Panc1 (cell line): ENCODE results near the gene U2AF1L4. TPM values are rescaled to one million over a fixed set of nuclear protein-coding genes. Genes with fewer than 3 reads are reported as not detected.

Experiments
- ATAC-seq: fragments of 200-7000 bp; cut with Tn5 transposase; 2 replicates; pipeline ENCODE4 v1.9.1; 2020; ENCODE audit warnings: mild to moderate bottlenecking, moderate library complexity
- BruUV-seq: library from RNA; stranded (reverse); fragments of 400-500 nt; replicated peaks from 2 replicates; lab custom pipeline; 2021; lab: Mats Ljungman, UMichigan
- CTCF ChIA-PET: fragments of 300-600 bp; sonication (Branson Sonifier 250); formaldehyde crosslinking; loops from one replicate; lab custom pipeline; 2022; ENCODE audit warnings: antibody characterized with exemption; lab: Charles Lee
- POLR2A ChIA-PET: fragments of 300-600 bp; sonication (Branson Sonifier 250); formaldehyde crosslinking; loops from one replicate; lab custom pipeline; 2022; ENCODE audit warnings: antibody characterized with exemption; lab: Charles Lee
- DNase-seq: peaks from one replicate; pipeline ENCODE4 v3.0.0-alpha.2; 2010; ENCODE audit warnings: low read depth, low spot score
- H3K27ac ChIP-seq: 2 replicates; pipeline ENCODE4 v1.5.1; 2011; ENCODE audit warnings: mild to moderate bottlenecking, low read length, inconsistent platforms
- H3K27me3 ChIP-seq: fragments of 200-500 bp; sonication (Bioruptor generic); 2 replicates; pipeline ENCODE4 v1.6.0; 2014; ENCODE audit warnings: low read length, inconsistent platforms; ENCODE audit not compliant: control insufficient read depth, insufficient read depth
- H3K36me3 ChIP-seq: fragments of 200-500 bp; sonication (Bioruptor generic); 2 replicates; pipeline ENCODE4 v1.5.1; 2014; ENCODE audit warnings: inconsistent platforms, mild to moderate bottlenecking, low read length, moderate library complexity; ENCODE audit not compliant: control insufficient read depth, insufficient read depth
- H3K4me1 ChIP-seq: 2 replicates; pipeline ENCODE4 v1.5.1; 2011; ENCODE audit warnings: inconsistent platforms, mild to moderate bottlenecking, low read length, moderate library complexity; ENCODE audit not compliant: control insufficient read depth, insufficient read depth
- H3K4me3 ChIP-seq, 2 experiments: 2 replicates each; pipeline ENCODE4 v1.5.1; 2011 to 2012; ENCODE audit warnings: low read depth in 2 of 2, low read length in 2 of 2, mild to moderate bottlenecking in 2 of 2, inconsistent platforms in 1 of 2, moderate library complexity in 1 of 2
- H3K9me3 ChIP-seq: fragments of 200-500 bp; sonication (Bioruptor generic); 2 replicates; pipeline ENCODE4 v1.5.1; 2014; ENCODE audit warnings: low read depth, mild to moderate bottlenecking, inconsistent platforms, low read length, moderate library complexity; ENCODE audit not compliant: control insufficient read depth, insufficient read depth
- CTCF ChIP-seq: fragments of 450-650 bp; IDR thresholded peaks from 2 replicates; pipeline ENCODE4 v1.5.1; 2017; ENCODE audit warnings: mild to moderate bottlenecking
- POLR2AphosphoS5 ChIP-seq: IDR thresholded peaks from 2 replicates; pipeline ENCODE4 v1.6.1; 2012; ENCODE audit warnings: mild to moderate bottlenecking, low read depth, low read length, moderate library complexity
- SIN3A ChIP-seq: IDR thresholded peaks from 2 replicates; pipeline ENCODE4 v1.6.1; 2012; ENCODE audit warnings: low read depth, mild to moderate bottlenecking, low read length, moderate library complexity, borderline replicate concordance; ENCODE audit not compliant: insufficient read depth
- TCF7L2 ChIP-seq: IDR thresholded peaks from 2 replicates; pipeline ENCODE4 v1.6.1; 2011; ENCODE audit warnings: mild to moderate bottlenecking, low read depth, low read length, inconsistent platforms
- in situ Hi-C: cut with HindIII; loops from 2 replicates; pipeline ENCODE4 v1.10.0; 2016; ENCODE audit warnings: low sequenced_read_pairs, low pct_unique_long_range_greater_than_20kb
- intact Hi-C: fragments of 100-400 bp; cut with micrococcal nuclease; formaldehyde crosslinking; loops from one replicate; pipeline ENCODE4 v1.10.0; 2022; ENCODE audit not compliant: unreplicated experiment
- total RNA-seq: library from RNA; stranded (reverse); gene quantifications from one replicate; pipeline ENCODE4 v1.2.1, GENCODE V29; 2021; ENCODE audit not compliant: unreplicated experiment
- TF ChIP-seq, protein P1 (sequence below), 2 experiments: IDR thresholded peaks; 2 replicates each; pipeline ENCODE4 v1.6.1; 2011 to 2012; ENCODE audit warnings: low read depth in 2 of 2, control low read depth in 1 of 2, low read length in 1 of 2, mild to moderate bottlenecking in 1 of 2, moderate library complexity in 1 of 2; ENCODE audit not compliant: insufficient read depth in 1 of 2

Gene U2AF1L4
- total RNA-seq, 1 experiment from 2014 or later: 29.8 TPM

DNA sequence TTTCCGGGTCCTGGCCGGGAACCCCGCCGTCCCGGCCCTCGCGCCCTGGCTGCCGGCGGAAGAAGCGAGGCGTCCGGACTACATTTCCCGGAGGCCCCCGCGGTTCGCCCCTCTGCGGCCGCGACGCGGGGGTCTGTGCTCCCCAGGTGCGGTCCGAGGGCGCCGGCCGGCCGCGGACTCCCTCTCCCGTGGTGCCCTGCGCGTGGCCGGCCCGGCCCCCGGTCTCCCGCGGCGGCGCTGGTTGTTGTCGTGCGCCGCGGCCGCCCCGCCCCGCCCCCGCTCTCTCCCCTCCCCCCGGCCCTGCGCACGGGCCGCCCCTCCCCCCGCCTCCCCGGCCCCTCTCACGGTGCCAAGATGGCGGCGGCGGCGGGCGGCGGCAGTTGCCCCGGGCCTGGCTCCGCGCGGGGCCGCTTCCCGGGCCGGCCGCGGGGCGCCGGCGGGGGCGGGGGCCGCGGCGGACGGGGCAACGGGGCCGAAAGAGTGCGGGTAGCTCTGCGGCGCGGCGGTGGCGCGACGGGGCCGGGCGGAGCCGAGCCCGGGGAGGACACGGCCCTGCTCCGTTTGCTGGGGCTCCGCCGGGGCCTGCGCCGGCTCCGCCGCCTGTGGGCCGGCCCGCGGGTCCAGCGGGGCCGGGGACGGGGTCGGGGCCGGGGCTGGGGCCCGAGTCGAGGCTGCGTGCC is 27.4 kb downstream of the U2AF1L4 start, which contains the start of gene KMT2B:
KMT2B (plus strand) TSS at position 339 of the 680 bp plus-strand sequence; CDS start at position 355, 16 bp downstream.
- ChIA-PET POLR2A (no interaction called here), CTCF (no interaction called here)
- H3K4me3 ChIP-seq: peak within 1 kb of the TSS; percentile 85 to 87
- H3K9me3 ChIP-seq: no peaks in the 10 kb centered on the region
- no peak for DNase-seq
- BruUV-seq: no TSS peak
- H3K27ac ChIP-seq: peak within 1 kb of the TSS; percentile 89
- TF ChIP-seq SIN3A (no peak), CTCF (no peak), POLR2AphosphoS5 (no peak), TCF7L2 (no peak)
- TF ChIP-seq, protein P1, sequence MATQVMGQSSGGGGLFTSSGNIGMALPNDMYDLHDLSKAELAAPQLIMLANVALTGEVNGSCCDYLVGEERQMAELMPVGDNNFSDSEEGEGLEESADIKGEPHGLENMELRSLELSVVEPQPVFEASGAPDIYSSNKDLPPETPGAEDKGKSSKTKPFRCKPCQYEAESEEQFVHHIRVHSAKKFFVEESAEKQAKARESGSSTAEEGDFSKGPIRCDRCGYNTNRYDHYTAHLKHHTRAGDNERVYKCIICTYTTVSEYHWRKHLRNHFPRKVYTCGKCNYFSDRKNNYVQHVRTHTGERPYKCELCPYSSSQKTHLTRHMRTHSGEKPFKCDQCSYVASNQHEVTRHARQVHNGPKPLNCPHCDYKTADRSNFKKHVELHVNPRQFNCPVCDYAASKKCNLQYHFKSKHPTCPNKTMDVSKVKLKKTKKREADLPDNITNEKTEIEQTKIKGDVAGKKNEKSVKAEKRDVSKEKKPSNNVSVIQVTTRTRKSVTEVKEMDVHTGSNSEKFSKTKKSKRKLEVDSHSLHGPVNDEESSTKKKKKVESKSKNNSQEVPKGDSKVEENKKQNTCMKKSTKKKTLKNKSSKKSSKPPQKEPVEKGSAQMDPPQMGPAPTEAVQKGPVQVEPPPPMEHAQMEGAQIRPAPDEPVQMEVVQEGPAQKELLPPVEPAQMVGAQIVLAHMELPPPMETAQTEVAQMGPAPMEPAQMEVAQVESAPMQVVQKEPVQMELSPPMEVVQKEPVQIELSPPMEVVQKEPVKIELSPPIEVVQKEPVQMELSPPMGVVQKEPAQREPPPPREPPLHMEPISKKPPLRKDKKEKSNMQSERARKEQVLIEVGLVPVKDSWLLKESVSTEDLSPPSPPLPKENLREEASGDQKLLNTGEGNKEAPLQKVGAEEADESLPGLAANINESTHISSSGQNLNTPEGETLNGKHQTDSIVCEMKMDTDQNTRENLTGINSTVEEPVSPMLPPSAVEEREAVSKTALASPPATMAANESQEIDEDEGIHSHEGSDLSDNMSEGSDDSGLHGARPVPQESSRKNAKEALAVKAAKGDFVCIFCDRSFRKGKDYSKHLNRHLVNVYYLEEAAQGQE (IDR thresholded peaks at IDR 0.05; ENCODE audit: insufficient read depth in 1 of 2, low read depth in 2 of 2, low read length in 1 of 2): no peak
- no peaks in the 10 kb centered on the region for H3K27me3 ChIP-seq
- intact Hi-C loops (loop anchor here (2.0 to 10.0 kb wide), 2 partner anchors 23 to 163 kb away; no protein-coding TSS in a partner anchor), in situ Hi-C loops (no loop called here)
- H3K36me3 ChIP-seq: peaks cover 6% of the 10 kb centered on the region; the same call in 1 of the 2 replicates
- peaks cover 16% of the 10 kb centered on the region for H3K4me1 ChIP-seq
- peak; percentile 85 for ATAC-seq

- ATAC-seq: peak; percentile 92
- TF ChIP-seq, protein P1 (IDR thresholded peaks at IDR 0.05; ENCODE audit: insufficient read depth in 1 of 2, low read depth in 2 of 2, low read length in 1 of 2): no peak
- TF ChIP-seq SIN3A: peak; percentile 89; the same call in 1 of the 2 replicates
- TF ChIP-seq CTCF: peak; percentile 100
- 0 out of 2 replicates have a peak, but pooled peaks have one; percentile 23 for TF ChIP-seq POLR2AphosphoS5
- Histone ChIP-seq H3K9me3 (no peaks in the 10 kb centered on the region), H3K36me3 (peaks cover 4% of the 10 kb centered on the region; the same call in 1 of the 2 replicates), H3K4me3 (peak overlapping the region; percentile 73 to 87), H3K27ac (peak overlapping the region; percentile 89), H3K4me1 (peaks cover 16% of the 10 kb centered on the region), H3K27me3 (no peaks in the 10 kb centered on the region)
- ChIA-PET CTCF (no interaction called here), POLR2A (no interaction called here)
- BruUV-seq: no TSS peak
- in situ Hi-C loops: no loop called here
- intact Hi-C loops: loop anchor here (2.0 to 10.0 kb wide), 2 partner anchors 22 to 162 kb away; no protein-coding TSS in a partner anchor
- DNase-seq: peak; percentile 77
These were observed 28.2 kb downstream of the U2AF1L4 start for GRCh38 chr19:35716801-35717664.
